ENCODE results near the gene SCGN.

Gene SCGN

GRCh38 chr6:25699649-25700048 lies 47.6 kb downstream of the SCGN start:
- no peak overlapping the region for H3K4me3 ChIP-seq (ENCODE audit: low read depth, low read length)
- no peak for DNase-seq (ENCODE audit: low read depth)
- no peak for TF ChIP-seq CTCF (IDR thresholded peaks at IDR 0.05; ENCODE audit: insufficient read depth, low read depth, low read length, missing control alignments)

GRCh38 chr6:25700761-25701160 lies 48.7 kb downstream of the SCGN start:
- DNase-seq (ENCODE audit: low read depth), result no peak
- H3K4me3 ChIP-seq (ENCODE audit: low read depth, low read length), result no peak overlapping the region
- no peak for TF ChIP-seq CTCF (IDR thresholded peaks at IDR 0.05; ENCODE audit: insufficient read depth, low read depth, low read length, missing control alignments)

GRCh38 chr6:25701807-25702206 lies 49.8 kb downstream of the SCGN start:
- TF ChIP-seq CTCF (IDR thresholded peaks at IDR 0.05; ENCODE audit: insufficient read depth, low read depth, low read length, missing control alignments), result no peak
- DNase-seq (ENCODE audit: low read depth), result no peak
- H3K4me3 ChIP-seq (ENCODE audit: low read depth, low read length), result no peak overlapping the region

- H3K4me3 ChIP-seq (ENCODE audit: low read depth, low read length), result no peak overlapping the region
- TF ChIP-seq CTCF (IDR thresholded peaks at IDR 0.05; ENCODE audit: insufficient read depth, low read depth, low read length, missing control alignments), result no peak
- no peak for DNase-seq (ENCODE audit: low read depth)
Observed at GRCh38 chr6:25703005-25703404, 51.0 kb downstream of the SCGN start.

GRCh38 chr6:25704001-25704400 lies 52.0 kb downstream of the SCGN start:
- no peak overlapping the region for H3K4me3 ChIP-seq (ENCODE audit: low read depth, low read length)
- no peak for DNase-seq (ENCODE audit: low read depth)
- TF ChIP-seq CTCF (IDR thresholded peaks at IDR 0.05; ENCODE audit: insufficient read depth, low read depth, low read length, missing control alignments), result no peak

- DNase-seq (ENCODE audit: low read depth), result no peak
- TF ChIP-seq CTCF (IDR thresholded peaks at IDR 0.05; ENCODE audit: insufficient read depth, low read depth, low read length, missing control alignments), result no peak
- no peak overlapping the region for H3K4me3 ChIP-seq (ENCODE audit: low read depth, low read length)
Observed at GRCh38 chr6:25706314-25707014, 54.4 kb downstream of the SCGN start.

- no peak overlapping the region for H3K4me3 ChIP-seq (ENCODE audit: low read depth, low read length)
- DNase-seq (ENCODE audit: low read depth), result no peak
- TF ChIP-seq CTCF (IDR thresholded peaks at IDR 0.05; ENCODE audit: insufficient read depth, low read depth, low read length, missing control alignments), result no peak
Observed at GRCh38 chr6:25709761-25710160, 57.7 kb downstream of the SCGN start.

All from GM12865 (cell line).